Neuronal stem cell (in vitro differentiated cells): ENCODE results near the gene HTR3A.

ENCODE experiments used
- DNase-seq: peaks from one replicate; pipeline ENCODE4 v3.0.0-alpha.2; 2013; ENCODE audit warnings: low spot score
- H2AFZ ChIP-seq: one replicate; pipeline ENCODE4 v1.6.1; 2013; ENCODE audit warnings: mild to moderate bottlenecking, low read length, inconsistent platforms
- H2AK5ac ChIP-seq: 2 replicates; pipeline ENCODE4 v1.6.1; 2013; ENCODE audit warnings: low read depth, mild to moderate bottlenecking, inconsistent platforms, low read length, moderate library complexity, mixed read lengths
- H2BK120ac ChIP-seq: 2 replicates; pipeline ENCODE4 v1.6.1; 2013; ENCODE audit warnings: low read depth, mild to moderate bottlenecking, inconsistent platforms, low read length, moderate library complexity, mixed read lengths
- H2BK12ac ChIP-seq: one replicate; pipeline ENCODE4 v1.6.1; 2013; ENCODE audit warnings: low read length, inconsistent platforms
- H2BK15ac ChIP-seq: 2 replicates; pipeline ENCODE4 v1.6.1; 2013; ENCODE audit warnings: mild to moderate bottlenecking, low read length, inconsistent platforms, mixed read lengths
- H2BK5ac ChIP-seq: one replicate; pipeline ENCODE4 v1.6.1; 2013; ENCODE audit warnings: inconsistent platforms, mild to moderate bottlenecking, low read length, moderate library complexity
- H3K14ac ChIP-seq: one replicate; pipeline ENCODE4 v1.6.1; 2013; ENCODE audit warnings: low read length, inconsistent platforms
- H3K18ac ChIP-seq: 2 replicates; pipeline ENCODE4 v1.6.1; 2013; ENCODE audit warnings: low read length, inconsistent platforms
- H3K23ac ChIP-seq: 2 replicates; pipeline ENCODE4 v1.6.1; 2013; ENCODE audit warnings: low read depth, mild to moderate bottlenecking, mixed read lengths, low read length, inconsistent platforms; ENCODE audit not compliant: poor library complexity
- H3K27ac ChIP-seq: replicated peaks from 3 replicates; pipeline ENCODE4 v1.5.1; 2013; ENCODE audit warnings: low read length, inconsistent platforms
- H3K27me3 ChIP-seq, 3 experiments: 2 replicates each; pipeline ENCODE4 v1.6.1; 2013; ENCODE audit warnings: low read length in 3 of 3, mild to moderate bottlenecking in 2 of 3, inconsistent platforms in 1 of 3, low read depth in 1 of 3, mixed read lengths in 1 of 3, moderate library complexity in 1 of 3; ENCODE audit not compliant: control insufficient read depth in 3 of 3, insufficient read depth in 3 of 3
- H3K36me3 ChIP-seq, 2 donors: replicated peaks in 1 of 2; 2 replicates each; pipeline ENCODE4 v1.6.1; 2013; ENCODE audit warnings: low read length in 2 of 2; ENCODE audit not compliant: control insufficient read depth in 2 of 2, insufficient read depth in 2 of 2
- H3K4ac ChIP-seq: 2 replicates; pipeline ENCODE4 v1.6.1; 2013; ENCODE audit warnings: inconsistent platforms, mild to moderate bottlenecking, low read length, moderate library complexity
- H3K4me1 ChIP-seq, 2 donors: 1 replicate in 1 of 2; 2 replicates in 1 of 2; pipeline ENCODE4 v1.6.1; 2013; ENCODE audit warnings: low read length in 2 of 2, low read depth in 1 of 2; ENCODE audit not compliant: control insufficient read depth in 2 of 2, insufficient read depth in 1 of 2
- H3K4me2 ChIP-seq: one replicate; pipeline ENCODE4 v1.6.1; 2013; ENCODE audit warnings: mild to moderate bottlenecking, low read length, inconsistent platforms; ENCODE audit not compliant: insufficient read depth, poor library complexity, severe bottlenecking
- H3K4me3 ChIP-seq, 2 donors: 2 replicates each; pipeline ENCODE4 v1.5.1; 2013; ENCODE audit warnings: low read length in 2 of 2, mild to moderate bottlenecking in 2 of 2, inconsistent platforms in 1 of 2, moderate library complexity in 1 of 2
- H3K79me1 ChIP-seq: one replicate; pipeline ENCODE4 v1.6.1; 2013; ENCODE audit warnings: low read depth, mild to moderate bottlenecking, inconsistent platforms, low read length, moderate library complexity
- H3K9ac ChIP-seq: one replicate; pipeline ENCODE4 v1.6.1; 2013; ENCODE audit warnings: mild to moderate bottlenecking, low read depth, low read length, inconsistent platforms; ENCODE audit not compliant: poor library complexity
- H3K9me3 ChIP-seq, 2 donors: replicated peaks in 1 of 2; 2 replicates each; pipeline versions ENCODE3 to v1.6.1; 2013; ENCODE audit warnings: low read length in 2 of 2, mild to moderate bottlenecking in 2 of 2, inconsistent platforms in 1 of 2, low read depth in 1 of 2, mixed read lengths in 1 of 2, moderate library complexity in 1 of 2; ENCODE audit not compliant: control insufficient read depth in 2 of 2, insufficient read depth in 1 of 2
- H4K8ac ChIP-seq: one replicate; pipeline ENCODE4 v1.6.1; 2013; ENCODE audit warnings: low read depth, mild to moderate bottlenecking, inconsistent platforms, low read length, moderate library complexity
- H4K91ac ChIP-seq: one replicate; pipeline ENCODE4 v1.6.1; 2013; ENCODE audit warnings: low read length, low read depth, mild to moderate bottlenecking, inconsistent platforms; ENCODE audit not compliant: poor library complexity
- WGBS, 2 donors: extraction: QIAGEN DNeasy Blood & Tissue Kit; methylation state at CpG; one replicate each; pipeline ENCODE4 v1.1.7; 2013; ENCODE audit warnings: missing lambda C conversion rate in 2 of 2, mixed read lengths in 1 of 2; ENCODE audit not compliant: insufficient read length in 2 of 2, insufficient replicate concordance in 1 of 2; ENCODE audit errors: extremely low coverage in 2 of 2; 5-methylcytosine and 5-hydroxymethylcytosine counted together

Gene HTR3A

GRCh38 chr11:113977071-113977490 is 2.2 kb downstream of the HTR3A start:
- Histone ChIP-seq H3K9ac (no peak overlapping the region), H4K8ac (no peak overlapping the region), H3K79me1 (no peaks in the 10 kb centered on the region), H2AFZ (no peak overlapping the region), H2BK5ac (no peak overlapping the region), H3K4me1 (peaks cover 2 to 11% of the 10 kb centered on the region in 2 donors), H3K23ac (no peak overlapping the region), H3K36me3 (no peaks in the 10 kb centered on the region), H3K14ac (no peak overlapping the region), H3K4me3 (no peak overlapping the region), H2BK15ac (no peak overlapping the region), H3K9me3 (no peaks in the 10 kb centered on the region), H2BK120ac (no peak overlapping the region), H3K4ac (no peak overlapping the region), H2BK12ac (no peak overlapping the region), H2AK5ac (no peak overlapping the region), H4K91ac (no peak overlapping the region), H3K4me2 (no peak overlapping the region), H3K18ac (no peak overlapping the region), H3K27ac (no peak overlapping the region), H3K27me3 (peaks cover 0 to 57% (median 0%) of the 10 kb centered on the region in 3 experiments)
- no CpG with 5 or more reads among the region's 4 CpGs for WGBS, 2 donors
- DNase-seq, result no peak

GRCh38 chr11:113977701-113978100 is 2.8 kb downstream of the HTR3A start:
- Histone ChIP-seq H2BK15ac (no peak overlapping the region), H2BK120ac (no peak overlapping the region), H2AK5ac (peak overlapping the region; percentile 29), H2AFZ (no peak overlapping the region), H3K4ac (no peak overlapping the region), H3K18ac (no peak overlapping the region), H3K4me3 (no peak overlapping the region), H3K36me3 (no peaks in the 10 kb centered on the region), H3K79me1 (no peaks in the 10 kb centered on the region), H4K91ac (peak overlapping the region; percentile 83), H2BK5ac (no peak overlapping the region), H3K9me3 (no peaks in the 10 kb centered on the region), H2BK12ac (peak overlapping the region; percentile 50), H3K27me3 (peaks cover 0 to 63% (median 0%) of the 10 kb centered on the region in 3 experiments), H3K27ac (no peak overlapping the region), H3K14ac (no peak overlapping the region), H3K23ac (peak overlapping the region; percentile 35), H3K4me1 (peaks cover 2 to 11% of the 10 kb centered on the region in 2 donors), H4K8ac (no peak overlapping the region), H3K4me2 (no peak overlapping the region), H3K9ac (peak overlapping the region; percentile 25)
- WGBS, 2 donors, result no CpG with 5 or more reads among the region's 11 CpGs
- DNase-seq, result no peak

GRCh38 chr11:113979431-113979830 is 4.5 kb downstream of the HTR3A start:
- H2BK12ac ChIP-seq, result no peak overlapping the region
- H3K9ac ChIP-seq, result no peak overlapping the region
- no peak overlapping the region for H4K8ac ChIP-seq
- no peak overlapping the region for H3K4ac ChIP-seq
- no peak for DNase-seq
- no peak overlapping the region for H2AK5ac ChIP-seq
- no peaks in the 10 kb centered on the region for H3K79me1 ChIP-seq
- no peaks in the 10 kb centered on the region for H3K9me3 ChIP-seq
- no CpG with 5 or more reads among the region's 1 CpG for WGBS, 2 donors
- no peak overlapping the region for H2BK15ac ChIP-seq
- H2AFZ ChIP-seq, result no peak overlapping the region
- H3K23ac ChIP-seq, result no peak overlapping the region
- no peak overlapping the region for H2BK120ac ChIP-seq
- no peak overlapping the region for H3K18ac ChIP-seq
- no peak overlapping the region for H3K4me3 ChIP-seq
- H3K4me1 ChIP-seq, result peaks cover 2 to 11% of the 10 kb centered on the region in 2 donors
- no peak overlapping the region for H3K27ac ChIP-seq
- peaks cover 0 to 71% (median 0%) of the 10 kb centered on the region in 3 experiments for H3K27me3 ChIP-seq
- H3K4me2 ChIP-seq, result no peak overlapping the region
- H4K91ac ChIP-seq, result no peak overlapping the region
- H2BK5ac ChIP-seq, result no peak overlapping the region
- H3K14ac ChIP-seq, result no peak overlapping the region
- no peaks in the 10 kb centered on the region for H3K36me3 ChIP-seq

- WGBS, 2 donors, result no CpG with 5 or more reads among the region's 6 CpGs
- Histone ChIP-seq H2BK15ac (no peak overlapping the region), H2AFZ (no peak overlapping the region), H2BK12ac (peak overlapping the region; percentile 7), H4K8ac (no peak overlapping the region), H3K23ac (no peak overlapping the region), H3K79me1 (no peaks in the 10 kb centered on the region), H3K4me2 (no peak overlapping the region), H3K27ac (no peak overlapping the region), H2BK5ac (no peak overlapping the region), H3K4me3 (no peak overlapping the region), H3K27me3 (peaks cover 0 to 69% (median 0%) of the 10 kb centered on the region in 3 experiments), H3K9ac (no peak overlapping the region), H4K91ac (no peak overlapping the region), H2AK5ac (no peak overlapping the region), H3K36me3 (no peaks in the 10 kb centered on the region), H3K14ac (no peak overlapping the region), H3K9me3 (no peaks in the 10 kb centered on the region), H2BK120ac (no peak overlapping the region), H3K4ac (no peak overlapping the region), H3K18ac (peak overlapping the region; percentile 38), H3K4me1 (no peaks in the 10 kb centered on the region)
- DNase-seq, result no peak
Observed at GRCh38 chr11:113980785-113981184, 5.9 kb downstream of the HTR3A start.
